ENCODE measurements around the gene GIGYF2. TPM values are rescaled to one million over a fixed set of nuclear protein-coding genes. Genes with fewer than 3 reads are reported as not detected.

GIGYF2 gene
- total RNA-seq, 1 donor from 2014 or later, result 70.5 TPM

GRCh38 chr2:232723027-232723426, 25.9 kb downstream of the GIGYF2 start:
- Histone ChIP-seq H3K4me3 (no peak overlapping the region), H3K9me3 (no peaks in the 10 kb centered on the region), H3K36me3 (peaks cover 41% of the 10 kb centered on the region), H3K4me1 (peaks cover 7% of the 10 kb centered on the region), H3K27ac (no peak overlapping the region), H3K27me3 (no peaks in the 10 kb centered on the region)
- ATAC-seq (no peak), DNase-seq (no peak)
- TF ChIP-seq, protein P1, sequence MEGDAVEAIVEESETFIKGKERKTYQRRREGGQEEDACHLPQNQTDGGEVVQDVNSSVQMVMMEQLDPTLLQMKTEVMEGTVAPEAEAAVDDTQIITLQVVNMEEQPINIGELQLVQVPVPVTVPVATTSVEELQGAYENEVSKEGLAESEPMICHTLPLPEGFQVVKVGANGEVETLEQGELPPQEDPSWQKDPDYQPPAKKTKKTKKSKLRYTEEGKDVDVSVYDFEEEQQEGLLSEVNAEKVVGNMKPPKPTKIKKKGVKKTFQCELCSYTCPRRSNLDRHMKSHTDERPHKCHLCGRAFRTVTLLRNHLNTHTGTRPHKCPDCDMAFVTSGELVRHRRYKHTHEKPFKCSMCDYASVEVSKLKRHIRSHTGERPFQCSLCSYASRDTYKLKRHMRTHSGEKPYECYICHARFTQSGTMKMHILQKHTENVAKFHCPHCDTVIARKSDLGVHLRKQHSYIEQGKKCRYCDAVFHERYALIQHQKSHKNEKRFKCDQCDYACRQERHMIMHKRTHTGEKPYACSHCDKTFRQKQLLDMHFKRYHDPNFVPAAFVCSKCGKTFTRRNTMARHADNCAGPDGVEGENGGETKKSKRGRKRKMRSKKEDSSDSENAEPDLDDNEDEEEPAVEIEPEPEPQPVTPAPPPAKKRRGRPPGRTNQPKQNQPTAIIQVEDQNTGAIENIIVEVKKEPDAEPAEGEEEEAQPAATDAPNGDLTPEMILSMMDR (IDR thresholded peaks at IDR 0.05), result no peak
- intact Hi-C loops (cut with DNase I), result no loop called here

DNA sequence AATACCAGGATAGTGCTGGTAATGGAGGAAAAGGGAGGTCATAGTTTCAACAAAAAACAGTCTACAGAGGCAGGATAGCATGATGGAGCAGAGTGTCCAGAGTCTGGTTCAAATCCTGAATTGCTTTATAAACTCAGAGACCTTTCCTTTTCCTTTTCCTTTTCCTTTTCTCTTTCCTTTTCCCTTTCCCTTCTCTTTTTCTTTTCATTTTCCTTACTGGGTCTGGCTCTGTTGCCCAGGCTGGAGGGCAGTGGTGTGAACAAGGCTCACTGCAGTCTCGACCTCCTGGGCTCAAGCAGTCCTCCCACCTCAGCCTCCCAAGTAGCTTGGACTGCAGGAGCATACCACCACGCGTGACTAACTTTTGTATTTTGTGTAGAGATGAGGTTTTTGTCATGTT, 31.7 kb downstream of the GIGYF2 start:
- TF ChIP-seq, protein P1 (IDR thresholded peaks at IDR 0.05), result no peak
- no peak for ATAC-seq
- DNase-seq, result no peak
- H3K27me3 ChIP-seq, result no peaks in the 10 kb centered on the region
- no peaks in the 10 kb centered on the region for H3K9me3 ChIP-seq
- H3K4me3 ChIP-seq, result no peak overlapping the region
- H3K36me3 ChIP-seq, result peaks cover 44% of the 10 kb centered on the region
- no peaks in the 10 kb centered on the region for H3K4me1 ChIP-seq
- intact Hi-C loops (cut with DNase I), result no loop called here
- H3K27ac ChIP-seq, result no peak overlapping the region

DNA sequence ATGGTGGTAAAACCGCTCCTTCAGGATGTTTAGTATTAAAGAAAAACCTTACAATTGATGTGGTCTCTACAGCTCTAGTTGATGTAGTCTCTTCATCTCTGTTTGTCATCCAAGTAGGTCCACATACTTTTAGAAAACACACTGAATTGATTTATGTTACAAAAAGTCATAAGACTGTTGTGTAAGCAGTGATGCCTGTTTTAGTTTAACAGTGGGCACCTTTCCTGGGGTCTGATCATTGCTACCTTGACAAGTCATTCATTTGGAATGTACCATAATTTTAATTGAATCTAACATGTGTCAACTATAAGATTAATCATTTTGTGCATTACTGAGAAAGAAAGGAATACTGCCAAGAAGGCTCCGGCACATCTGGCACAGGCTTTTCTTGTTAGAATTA, 34.3 kb downstream of the GIGYF2 start:
- peaks cover 47% of the 10 kb centered on the region for H3K36me3 ChIP-seq
- no peak for DNase-seq
- H3K9me3 ChIP-seq, result no peaks in the 10 kb centered on the region
- H3K4me3 ChIP-seq, result no peak overlapping the region
- no peak overlapping the region for H3K27ac ChIP-seq
- intact Hi-C loops (cut with DNase I), result no loop called here
- no peaks in the 10 kb centered on the region for H3K27me3 ChIP-seq
- no peak for ATAC-seq
- TF ChIP-seq, protein P1 (IDR thresholded peaks at IDR 0.05), result no peak
- H3K4me1 ChIP-seq, result no peaks in the 10 kb centered on the region

DNA sequence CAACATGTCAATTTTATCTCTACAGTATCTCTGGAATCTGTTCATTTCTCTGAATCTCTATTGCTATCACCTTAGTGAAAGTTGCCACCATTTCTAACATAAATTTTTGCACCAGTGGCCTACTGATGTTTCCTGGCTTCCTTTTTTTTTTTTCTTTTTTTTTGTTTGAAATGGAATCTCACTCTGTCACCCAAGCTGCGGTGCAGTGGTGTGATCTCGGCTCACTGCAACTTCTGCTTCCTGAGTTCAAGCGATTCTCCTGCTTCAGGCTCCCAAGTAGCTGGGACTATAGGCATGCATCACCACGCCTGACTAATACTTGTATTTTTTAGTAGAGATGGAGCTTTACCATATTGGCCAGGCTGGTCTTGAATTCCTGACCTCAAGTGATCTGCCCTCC, 44.2 kb downstream of the GIGYF2 start:
- Histone ChIP-seq H3K4me3 (no peak overlapping the region), H3K4me1 (no peaks in the 10 kb centered on the region), H3K27ac (no peak overlapping the region), H3K27me3 (no peaks in the 10 kb centered on the region), H3K9me3 (no peaks in the 10 kb centered on the region), H3K36me3 (peaks cover 25% of the 10 kb centered on the region)
- no peak for ATAC-seq
- intact Hi-C loops (cut with DNase I), result no loop called here
- TF ChIP-seq, protein P1 (IDR thresholded peaks at IDR 0.05), result no peak
- no peak for DNase-seq

- H3K27ac ChIP-seq, result no peak overlapping the region
- no peak overlapping the region for H3K4me3 ChIP-seq
- no peaks in the 10 kb centered on the region for H3K27me3 ChIP-seq
- no peaks in the 10 kb centered on the region for H3K9me3 ChIP-seq
- peaks cover 18% of the 10 kb centered on the region for H3K36me3 ChIP-seq
- DNase-seq (no peak), ATAC-seq (no peak)
- TF ChIP-seq, protein P1 (IDR thresholded peaks at IDR 0.05), result no peak
- intact Hi-C loops (cut with DNase I), result no loop called here
- no peaks in the 10 kb centered on the region for H3K4me1 ChIP-seq
Observed at GRCh38 chr2:232741972-232742371, 44.8 kb downstream of the GIGYF2 start.

DNA sequence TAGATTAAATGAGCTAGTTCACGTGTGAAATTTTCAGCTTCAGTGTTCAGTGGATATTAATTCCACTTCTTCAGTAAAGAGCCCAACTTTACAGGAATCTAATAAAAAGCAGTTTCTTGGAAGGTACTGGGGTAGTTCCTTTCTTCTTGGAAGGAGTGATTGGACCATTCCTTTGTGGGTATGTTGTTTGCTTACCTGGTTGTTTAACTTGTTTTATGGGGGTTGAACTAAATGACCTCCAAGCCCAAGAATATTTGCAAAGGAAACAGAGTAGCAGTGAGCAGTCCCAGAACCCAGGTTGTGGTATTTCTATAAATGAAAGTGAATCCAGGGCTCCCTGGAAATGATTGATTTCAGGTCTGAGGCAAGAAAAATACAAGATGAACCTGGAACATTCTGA, 47.8 kb downstream of the GIGYF2 start:
- H3K4me3 ChIP-seq, result no peak overlapping the region
- ATAC-seq (no peak), DNase-seq (no peak)
- no peak overlapping the region for H3K27ac ChIP-seq
- H3K27me3 ChIP-seq, result no peaks in the 10 kb centered on the region
- peaks cover 29% of the 10 kb centered on the region for H3K36me3 ChIP-seq
- intact Hi-C loops (cut with DNase I), result no loop called here
- TF ChIP-seq, protein P1 (IDR thresholded peaks at IDR 0.05), result no peak
- H3K9me3 ChIP-seq, result no peaks in the 10 kb centered on the region
- H3K4me1 ChIP-seq, result no peaks in the 10 kb centered on the region
